Activated naive CD4-positive, alpha-beta T cell treated with anti-CD3 and anti-CD28 coated beads, Interleukin-2, amount 50 U/mL, for 72 hours (primary cell): ENCODE results near the gene APLP1. TPM values are rescaled to one million over a fixed set of nuclear protein-coding genes. Genes with fewer than 3 reads are reported as not detected.
"Not testable (repeated sequence)": the region's sequence is repeated elsewhere in the genome, so short reads cannot be mapped to it uniquely, and the experiment has no call there.

ENCODE experiments used
- ATAC-seq, 2 donors: fragments of 150-1000 bp; cut with Tn5 transposase; 2 replicates each; pipeline ENCODE4 v1.10.0; 2021; ENCODE audit warnings: mild to moderate bottlenecking in 2 of 2, moderate library complexity in 2 of 2
- DNase-seq, 2 donors: peaks; one replicate each; pipeline ENCODE4 v3.0.0; 2021 to 2022; ENCODE audit warnings: low spot score in 2 of 2
- H3K27ac Mint-ChIP-seq, 2 donors: one replicate each; pipeline ENCODE4 v1.8.0; 2022; ENCODE audit warnings: mild to moderate bottlenecking in 2 of 2, mixed read lengths in 2 of 2
- H3K36me3 Mint-ChIP-seq, 2 donors: one replicate each; pipeline ENCODE4 v1.8.0; 2022; ENCODE audit warnings: mixed read lengths in 2 of 2
- H3K9me3 Mint-ChIP-seq, 2 donors: one replicate each; pipeline ENCODE4 v1.8.0; 2022; ENCODE audit warnings: mixed read lengths in 2 of 2
- total RNA-seq, 2 donors: library from RNA; stranded (reverse); gene quantifications; one replicate each; pipeline ENCODE4 v1.2.3, GENCODE V29; 2022

The APLP1 gene
- 1 to 10 TPM; 2.9 to 9.3 TPM for total RNA-seq

DNA sequence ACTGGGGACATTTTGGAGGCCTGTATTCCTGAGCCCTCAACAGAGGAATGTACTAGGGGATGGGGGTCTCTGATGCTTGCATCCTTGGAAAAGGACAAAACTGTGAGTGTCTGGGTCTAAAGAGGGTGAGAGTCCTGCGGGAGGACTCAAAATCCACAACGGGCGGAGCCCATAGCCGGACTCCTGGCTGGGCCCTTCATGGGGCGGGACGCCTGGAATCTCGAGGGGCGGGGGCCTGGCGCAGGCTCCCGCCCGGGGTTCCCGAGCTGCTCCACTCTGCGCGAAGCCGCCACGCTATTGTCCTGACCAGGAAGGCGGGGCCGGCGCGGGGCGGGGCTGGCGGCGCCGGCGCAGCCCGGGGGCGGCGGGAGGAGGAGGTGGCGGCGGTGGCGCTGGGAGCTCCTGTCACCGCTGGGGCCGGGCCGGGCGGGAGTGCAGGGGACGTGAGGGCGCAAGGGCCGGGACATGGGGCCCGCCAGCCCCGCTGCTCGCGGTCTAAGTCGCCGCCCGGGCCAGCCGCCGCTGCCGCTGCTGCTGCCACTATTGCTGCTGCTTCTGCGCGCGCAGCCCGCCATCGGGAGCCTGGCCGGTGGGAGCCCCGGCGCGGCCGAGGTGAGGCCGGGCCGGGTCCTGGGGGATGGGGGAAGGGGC lies at the start of gene APLP1:
Gene APLP1 (plus strand): TSS at position 403 of the 651 bp plus-strand sequence. CDS start 63 bp downstream, at position 466.
- Mint-ChIP-seq H3K9me3 (no peaks in the 10 kb centered on the region), H3K27ac (no peak within 1 kb of the TSS), H3K36me3 (no peaks in the 10 kb centered on the region)
- DNase-seq, result peak; percentile 62 to 79
- peak; percentile 68 to 83 for ATAC-seq

DNA sequence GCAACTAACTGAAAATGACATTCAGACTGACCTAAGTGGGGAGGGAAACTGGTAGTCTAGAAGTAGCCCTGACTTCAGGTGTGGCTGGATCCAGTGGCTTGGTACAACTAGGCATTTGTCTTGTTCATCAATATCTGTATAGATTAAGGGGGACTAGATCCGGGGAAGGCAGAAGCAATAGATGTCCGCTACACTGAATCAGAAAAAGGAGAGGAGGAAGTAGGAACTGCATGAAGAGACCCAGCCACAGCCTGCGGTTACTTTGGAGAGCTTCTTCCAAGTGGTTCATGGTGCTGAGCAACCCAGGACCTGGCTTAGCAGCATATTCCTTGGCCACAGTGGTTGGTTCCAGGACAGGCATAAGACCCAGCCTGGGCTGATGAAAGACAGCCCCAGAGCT lies 45.8 kb upstream of the APLP1 start:
- ATAC-seq (no peak), DNase-seq (no peak)
- H3K36me3 Mint-ChIP-seq, result no peaks in the 10 kb centered on the region
- no peak overlapping the region for H3K27ac Mint-ChIP-seq
- no peaks in the 10 kb centered on the region for H3K9me3 Mint-ChIP-seq

DNA sequence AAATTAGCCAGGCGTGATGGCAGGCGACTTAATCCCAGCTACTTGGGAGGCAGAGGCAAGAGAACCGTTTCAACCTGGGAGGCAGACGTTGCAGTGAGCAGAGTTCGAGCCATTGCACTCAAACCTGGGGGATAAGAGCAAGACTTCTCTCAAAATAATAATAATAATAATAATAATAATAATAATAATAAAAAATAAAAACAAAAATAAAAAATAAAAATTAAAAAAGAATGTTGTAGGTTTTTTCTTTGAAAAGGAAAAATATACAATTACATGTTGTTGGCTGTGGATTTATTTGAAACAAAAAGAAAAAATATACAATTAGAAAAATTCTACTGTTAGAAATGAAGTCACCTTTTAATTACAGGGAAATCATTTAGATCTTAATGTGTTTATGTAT lies 44.2 kb upstream of the APLP1 start:
- no peaks in the 10 kb centered on the region for H3K36me3 Mint-ChIP-seq
- DNase-seq, result no peak
- H3K9me3 Mint-ChIP-seq, result no peaks in the 10 kb centered on the region
- ATAC-seq, result no peak
- H3K27ac Mint-ChIP-seq, result no peak overlapping the region

DNA sequence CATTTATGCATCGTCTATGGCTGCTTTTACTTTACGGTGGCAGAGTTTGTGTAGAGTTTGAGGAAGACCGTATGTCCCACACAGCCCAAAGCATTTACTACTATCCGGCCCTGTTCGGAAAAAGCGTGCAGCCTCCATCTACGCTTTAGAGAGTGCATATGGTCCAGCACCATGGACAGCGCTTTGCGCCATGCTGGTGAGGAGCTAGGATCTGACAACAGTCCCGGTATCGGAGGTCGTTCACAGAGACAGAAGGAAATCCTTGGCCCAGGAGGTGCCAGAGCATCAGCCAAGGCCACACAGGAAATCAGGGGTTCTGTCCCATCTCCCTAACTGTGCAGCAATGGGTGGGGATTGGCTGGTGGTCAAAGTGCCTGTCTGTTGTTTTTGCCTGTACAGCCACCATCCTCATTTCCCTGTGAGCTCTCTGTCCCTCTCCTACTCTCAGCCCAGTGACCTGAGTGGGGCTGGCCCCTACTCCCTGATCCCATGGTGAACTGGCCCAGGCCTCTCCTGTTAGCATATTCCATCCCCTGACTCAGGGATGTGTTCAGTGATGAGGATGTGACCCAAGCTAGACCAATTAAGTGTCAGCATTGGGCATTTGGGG lies 39.6 kb upstream of the APLP1 start:
- Mint-ChIP-seq H3K9me3 (no peaks in the 10 kb centered on the region), H3K36me3 (no peaks in the 10 kb centered on the region), H3K27ac (no peak overlapping the region)
- DNase-seq (peak in 1 of 2 donors; percentile 68), ATAC-seq (peak in 1 of 2 donors; percentile 61)

GRCh38 chr19:35830986-35831385 lies 37.4 kb upstream of the APLP1 start:
- no peaks in the 10 kb centered on the region for H3K9me3 Mint-ChIP-seq
- ATAC-seq (no peak), DNase-seq (no peak)
- H3K36me3 Mint-ChIP-seq, result no peaks in the 10 kb centered on the region
- no peak overlapping the region for H3K27ac Mint-ChIP-seq

GRCh38 chr19:35832054-35832453 lies 36.3 kb upstream of the APLP1 start:
- DNase-seq (no peak), ATAC-seq (no peak)
- Mint-ChIP-seq H3K9me3 (no peaks in the 10 kb centered on the region), H3K36me3 (no peaks in the 10 kb centered on the region), H3K27ac (no peak overlapping the region)

- no peak overlapping the region for H3K27ac Mint-ChIP-seq
- H3K36me3 Mint-ChIP-seq, result no peaks in the 10 kb centered on the region
- no peaks in the 10 kb centered on the region for H3K9me3 Mint-ChIP-seq
- ATAC-seq, result no peak
- no peak for DNase-seq
Observed at GRCh38 chr19:35833972-35834371, 34.4 kb upstream of the APLP1 start.

GRCh38 chr19:35836096-35836495 lies 32.3 kb upstream of the APLP1 start:
- H3K9me3 Mint-ChIP-seq, ATAC-seq, DNase-seq, H3K36me3 Mint-ChIP-seq, H3K27ac Mint-ChIP-seq: not testable (repeated sequence)

DNA sequence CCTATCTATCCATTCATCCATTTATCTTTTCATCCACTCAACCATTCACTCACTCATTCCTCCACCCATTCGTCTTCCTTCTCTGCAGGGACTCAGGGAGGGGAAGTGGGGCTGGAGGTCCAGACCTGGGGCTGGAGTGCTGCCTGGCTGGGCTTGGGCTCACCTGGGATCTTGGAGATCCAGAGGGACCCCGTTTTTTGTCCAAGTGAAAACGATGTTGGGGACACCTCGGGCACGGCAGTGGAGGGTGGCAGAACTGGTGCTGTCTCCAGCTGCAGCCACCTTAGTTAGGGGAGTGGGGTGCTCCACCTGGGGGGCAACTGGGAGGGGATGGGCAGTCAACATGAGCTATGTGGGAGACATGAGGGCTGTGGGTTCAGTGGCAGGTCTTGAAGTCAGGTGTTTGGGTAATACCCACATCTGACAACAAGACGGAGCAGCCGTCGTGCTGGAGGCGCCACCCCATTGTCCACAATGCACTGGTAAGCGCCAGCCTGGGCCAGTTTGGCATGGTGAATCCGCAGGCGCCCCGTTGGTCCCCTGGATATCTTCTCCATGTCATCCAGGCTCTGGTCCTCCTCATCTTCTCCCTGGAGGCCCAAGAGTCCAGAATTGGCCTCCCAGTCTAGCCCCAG lies 26.3 kb upstream of the APLP1 start:
- H3K36me3 Mint-ChIP-seq, result peaks cover 0 to 32% of the 10 kb centered on the region in 2 donors
- H3K27ac Mint-ChIP-seq, result no peak overlapping the region
- H3K9me3 Mint-ChIP-seq, result peaks cover 9% of the 10 kb centered on the region in 2 donors
- DNase-seq, result no peak
- ATAC-seq, result no peak

DNA sequence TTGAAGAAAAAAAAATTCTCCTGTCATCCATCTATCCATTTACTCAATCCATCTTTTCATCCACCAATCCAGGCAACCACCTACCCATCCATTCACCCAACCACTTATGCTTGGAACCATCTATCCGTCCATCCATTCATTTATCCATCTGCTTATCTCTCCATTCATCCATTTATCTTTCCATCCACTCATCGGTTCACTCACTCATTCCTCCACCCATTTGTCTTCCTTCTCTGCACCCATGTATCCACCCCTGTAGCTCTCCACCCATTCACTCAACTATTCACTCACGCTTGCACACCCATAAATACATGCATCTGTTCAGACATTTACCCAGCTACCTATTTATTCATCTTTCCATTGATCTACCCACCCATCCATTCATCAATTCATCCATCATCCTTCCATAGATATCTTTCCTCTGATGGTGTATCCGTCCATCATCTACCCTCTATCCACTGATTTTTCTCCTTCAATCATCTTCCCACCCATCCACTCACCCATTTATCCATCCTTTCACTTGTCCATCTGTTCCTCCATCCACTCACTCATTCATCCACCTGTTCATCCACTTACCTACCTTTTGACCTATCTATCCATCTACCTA lies 25.6 kb upstream of the APLP1 start:
- DNase-seq, result no peak
- ATAC-seq, result no peak
- Mint-ChIP-seq H3K9me3 (peaks cover 9% of the 10 kb centered on the region in 2 donors), H3K36me3 (peaks cover 0 to 32% of the 10 kb centered on the region in 2 donors), H3K27ac (no peak overlapping the region)

GRCh38 chr19:35843676-35844481 lies 24.5 kb upstream of the APLP1 start:
- Mint-ChIP-seq H3K27ac (no peak overlapping the region), H3K36me3 (peaks cover 0 to 32% of the 10 kb centered on the region in 2 donors), H3K9me3 (peaks cover 9% of the 10 kb centered on the region in 2 donors)
- ATAC-seq, result no peak
- DNase-seq, result no peak

GRCh38 chr19:35844482-35845214 lies 23.7 kb upstream of the APLP1 start:
- Mint-ChIP-seq H3K9me3 (peaks cover 9% of the 10 kb centered on the region in 2 donors), H3K27ac (no peak overlapping the region), H3K36me3 (peaks cover 0 to 32% of the 10 kb centered on the region in 2 donors)
- ATAC-seq, result no peak
- no peak for DNase-seq

DNA sequence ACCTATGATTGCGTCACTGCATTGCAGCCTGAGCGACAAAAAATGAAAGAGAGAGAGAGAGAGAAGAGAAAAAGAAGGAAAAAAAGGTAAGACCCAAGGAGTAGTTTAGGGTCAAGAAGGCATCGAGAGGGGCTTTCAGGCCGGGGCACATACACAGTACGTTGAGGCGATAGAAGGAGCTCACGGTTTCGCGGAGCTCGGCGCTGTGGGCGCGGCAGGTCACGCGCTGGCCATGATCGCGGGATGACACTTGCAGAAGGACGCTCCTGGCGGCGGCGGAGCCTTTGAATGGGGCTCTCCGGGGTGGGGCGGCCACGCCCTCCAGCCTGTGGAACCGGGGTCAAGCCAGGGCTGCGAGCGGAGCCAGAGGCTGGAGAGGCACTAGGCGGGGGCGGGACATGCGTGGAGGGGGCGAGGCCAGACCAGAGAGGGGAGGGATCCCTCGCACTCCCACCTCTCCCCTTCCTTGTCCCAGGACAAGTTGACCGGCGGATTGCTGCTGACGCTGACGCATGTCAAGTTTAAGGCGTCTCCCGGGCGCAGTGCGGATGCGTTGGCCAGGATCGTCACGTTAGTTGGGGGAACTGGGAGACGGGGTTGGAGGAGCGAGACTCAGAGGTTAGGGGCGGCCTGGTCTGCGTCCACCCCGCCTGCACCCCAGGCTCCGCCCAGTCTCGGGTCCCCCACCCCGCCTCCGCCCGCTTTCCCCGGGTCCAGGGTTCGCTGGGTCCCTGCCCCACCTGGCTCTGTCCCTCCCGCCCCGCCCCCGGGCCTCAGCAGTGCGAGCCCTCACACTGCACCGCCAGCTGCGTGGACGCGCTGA lies 22.9 kb upstream of the APLP1 start:
- no peak for DNase-seq
- peaks cover 9% of the 10 kb centered on the region in 2 donors for H3K9me3 Mint-ChIP-seq

GRCh38 chr19:35846038-35846668 lies 22.2 kb upstream of the APLP1 start:
- ATAC-seq, result peak; percentile 24 to 34
- peaks cover 9% of the 10 kb centered on the region in 2 donors for H3K9me3 Mint-ChIP-seq
- no peak overlapping the region for H3K27ac Mint-ChIP-seq
- no peak for DNase-seq
- peaks cover 0 to 32% of the 10 kb centered on the region in 2 donors for H3K36me3 Mint-ChIP-seq

More for the DNA sequence above, 22.9 kb upstream of the APLP1 start:
- ATAC-seq, result peak; percentile 39 to 57
- Mint-ChIP-seq H3K36me3 (peaks cover 0 to 32% of the 10 kb centered on the region in 2 donors), H3K27ac (no peak overlapping the region)

DNA sequence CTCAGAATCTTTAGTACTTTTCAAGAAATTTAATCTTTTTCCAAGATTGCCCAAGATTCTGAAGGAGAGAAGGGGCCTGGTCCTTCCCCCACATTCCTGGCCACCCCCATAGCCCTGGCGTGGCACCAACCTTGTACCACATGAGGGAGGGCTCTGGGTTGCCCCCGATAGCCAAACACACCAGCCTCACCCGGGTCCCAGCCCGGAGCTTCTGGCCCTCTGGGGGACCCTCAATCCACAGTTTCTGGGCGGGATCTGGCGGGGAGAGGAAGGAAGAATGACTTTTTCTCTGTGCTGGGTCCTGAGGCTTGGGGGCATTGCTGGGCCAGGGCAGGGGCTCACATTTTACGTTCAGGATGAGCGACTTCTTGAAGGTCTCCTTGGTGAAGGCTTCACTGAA lies 20.5 kb upstream of the APLP1 start:
- DNase-seq (no peak), ATAC-seq (no peak)
- peaks cover 3 to 4% of the 10 kb centered on the region in 2 donors for H3K9me3 Mint-ChIP-seq
- peaks cover 0 to 26% of the 10 kb centered on the region in 2 donors for H3K36me3 Mint-ChIP-seq
- H3K27ac Mint-ChIP-seq, result no peak overlapping the region
